ENCODE measurements around the gene RBFOX1.

RBFOX1 gene

DNA sequence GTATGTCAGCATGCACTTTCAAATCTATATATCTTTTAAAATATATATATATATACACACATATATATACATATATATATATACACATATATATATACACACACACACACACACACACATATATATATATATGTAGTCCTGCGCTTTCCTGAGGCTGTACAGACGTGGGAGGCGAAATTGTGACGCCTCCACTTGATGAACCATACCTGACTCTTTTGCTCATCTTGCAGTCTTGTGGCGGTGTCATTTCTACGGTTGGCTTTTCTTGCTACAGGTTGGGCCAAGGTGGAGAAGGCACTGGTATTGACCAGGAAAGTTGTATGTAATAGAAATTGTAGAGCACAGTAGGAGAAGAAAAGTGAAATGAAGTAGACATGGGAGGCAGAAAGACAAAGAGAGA, 88.2 kb downstream of the RBFOX1 start:
- DNase-seq (ENCODE audit: low spot score): no peak

DNA sequence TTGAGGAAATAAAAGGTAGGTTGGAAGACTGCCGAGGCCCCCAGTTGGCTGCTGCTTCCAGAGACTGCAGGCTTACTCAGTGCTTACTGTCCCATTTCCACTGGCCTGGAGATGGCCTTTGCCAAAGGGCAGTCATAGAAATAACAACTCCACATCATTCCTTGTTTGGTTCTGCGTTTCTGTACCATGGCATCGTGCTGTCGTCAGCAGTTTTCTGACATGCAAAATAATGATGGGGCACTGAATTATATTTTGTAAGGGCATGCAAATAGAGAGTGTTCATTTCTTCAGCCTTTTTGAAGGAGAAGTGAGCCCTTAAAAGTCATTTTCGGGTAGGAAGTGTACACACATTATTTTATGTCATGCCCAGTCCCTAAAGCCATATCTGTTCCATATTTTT, 88.9 kb downstream of the RBFOX1 start:
- DNase-seq (ENCODE audit: low spot score): no peak

DNA sequence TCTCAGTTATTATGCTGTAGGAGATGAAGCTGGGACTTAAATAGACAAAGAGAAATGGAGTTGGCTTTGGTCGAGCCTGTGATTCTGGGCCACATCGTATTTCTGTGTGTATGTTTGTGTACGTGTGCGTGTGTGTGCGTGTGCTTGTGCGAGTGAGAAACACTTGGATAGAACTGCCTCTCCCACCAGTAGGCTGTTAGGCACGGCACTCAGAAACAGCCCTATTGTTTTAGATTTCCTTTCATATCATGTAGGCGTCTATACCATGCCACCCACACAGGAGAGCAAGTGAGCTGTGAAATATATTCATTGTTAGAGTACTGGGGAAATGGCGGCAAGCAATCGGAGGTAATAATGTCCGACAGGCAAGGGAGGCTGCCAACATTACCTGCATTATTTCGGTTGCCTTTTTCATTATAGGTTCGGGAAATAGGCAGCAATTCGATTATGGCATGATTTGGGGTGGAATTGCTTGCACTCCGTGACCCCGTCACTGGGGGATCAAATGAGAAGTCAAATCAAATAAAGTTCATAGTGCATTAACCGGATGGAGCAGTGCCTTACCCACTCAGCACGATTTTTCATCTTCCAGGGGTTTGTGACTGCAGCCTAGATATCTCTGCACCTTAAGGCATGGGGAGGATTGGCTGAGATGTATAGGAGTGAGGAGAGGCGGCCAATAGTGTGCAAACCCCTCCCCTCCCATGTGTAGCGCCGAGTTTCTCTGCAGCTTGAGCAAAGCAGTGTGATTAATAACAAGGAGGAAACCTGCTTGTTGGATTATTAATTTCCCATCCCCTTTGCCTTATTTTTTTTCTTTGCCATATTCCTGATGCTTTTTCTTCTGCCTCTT, 89.6 kb downstream of the RBFOX1 start:
- no peak for DNase-seq (ENCODE audit: low spot score)

DNA sequence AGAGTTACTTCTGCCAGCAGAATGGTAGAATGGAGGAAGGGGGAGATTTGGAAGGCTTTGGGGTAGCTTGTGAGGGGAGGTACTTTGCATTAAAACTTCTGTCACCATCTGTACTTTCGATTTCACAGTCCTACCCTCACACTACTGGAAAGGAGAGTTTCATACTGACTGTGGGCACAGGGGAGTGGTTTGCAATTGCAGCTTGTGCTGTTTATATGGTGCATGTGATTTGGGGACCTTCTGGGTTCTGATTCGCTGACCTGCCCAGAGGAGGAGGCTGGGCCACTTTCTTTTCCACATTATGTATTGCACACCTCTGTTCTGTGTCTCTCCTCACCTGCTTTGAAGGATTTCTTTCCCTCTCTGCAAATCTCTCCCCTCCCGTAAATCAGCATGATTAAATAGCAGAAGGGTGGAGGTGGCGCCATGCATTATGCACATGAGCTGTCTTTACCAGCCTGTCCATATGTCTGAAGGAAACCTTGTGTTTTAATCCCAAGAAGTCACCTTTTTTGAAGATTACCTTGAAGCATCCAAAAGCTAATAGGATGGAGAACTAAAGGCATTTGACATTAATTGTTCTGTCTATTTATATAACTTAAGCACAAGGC, 90.9 kb downstream of the RBFOX1 start:
- no peak for DNase-seq (ENCODE audit: low spot score)

DNA sequence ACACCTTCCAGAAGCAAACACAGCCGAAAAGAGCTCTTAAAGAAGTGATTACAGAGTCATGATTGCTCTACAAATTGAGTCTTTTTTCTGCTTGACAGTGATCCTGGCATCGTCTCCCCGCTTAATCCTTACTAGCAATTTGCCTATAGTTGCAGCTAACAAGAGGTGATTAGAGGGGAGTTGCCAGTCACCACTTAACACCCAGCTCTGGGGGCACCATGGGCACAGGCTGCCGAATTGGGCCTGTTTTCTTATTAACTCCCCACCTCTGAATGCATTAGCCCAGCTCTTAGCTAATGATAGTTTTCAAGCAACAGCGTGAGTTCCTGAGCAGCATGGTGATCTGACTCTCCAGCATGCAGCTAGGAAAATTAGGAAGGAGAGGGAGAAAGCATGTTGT, 93.5 kb downstream of the RBFOX1 start:
- no peak for DNase-seq (ENCODE audit: low spot score)

DNA sequence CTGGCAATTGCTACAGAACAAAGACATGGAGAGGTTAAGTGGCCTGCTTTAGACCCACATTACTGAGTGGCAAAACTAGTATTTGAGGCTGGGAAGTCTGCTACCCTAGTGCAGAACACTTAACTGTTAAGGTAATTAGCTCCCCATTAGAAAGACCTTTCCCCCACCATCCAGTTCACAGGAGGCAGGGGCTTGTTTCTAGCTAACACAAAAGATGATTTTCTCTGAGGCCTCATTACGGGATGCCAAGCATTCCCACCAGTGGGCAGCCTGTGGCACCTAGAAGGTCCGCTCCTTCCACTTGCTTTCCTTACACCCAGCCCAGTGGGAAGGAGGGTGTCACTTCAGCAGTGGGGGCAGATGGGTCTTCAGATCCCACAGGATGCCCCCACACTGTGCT, 99.1 kb downstream of the RBFOX1 start:
- no peak for DNase-seq (ENCODE audit: low spot score)

DNA sequence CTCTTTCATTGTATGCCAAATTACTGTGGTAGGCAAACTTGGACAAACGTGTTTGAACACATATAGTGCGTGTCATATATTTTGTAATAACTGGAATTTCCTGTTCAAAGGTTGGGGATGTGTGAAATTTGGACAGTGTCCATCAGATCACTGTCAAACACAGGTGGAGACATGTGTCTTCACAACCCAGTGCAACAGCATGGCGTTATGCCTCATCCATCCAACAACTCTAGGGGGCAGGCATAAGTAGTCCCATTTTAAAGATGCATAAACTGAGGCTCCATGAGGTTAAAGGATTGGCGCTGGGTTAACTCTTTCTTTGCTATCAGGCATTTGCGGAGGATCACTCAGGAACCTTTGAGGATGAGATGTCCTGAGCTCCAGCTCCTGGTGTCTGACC, 103.7 kb downstream of the RBFOX1 start:
- DNase-seq (ENCODE audit: low spot score): no peak

DNA sequence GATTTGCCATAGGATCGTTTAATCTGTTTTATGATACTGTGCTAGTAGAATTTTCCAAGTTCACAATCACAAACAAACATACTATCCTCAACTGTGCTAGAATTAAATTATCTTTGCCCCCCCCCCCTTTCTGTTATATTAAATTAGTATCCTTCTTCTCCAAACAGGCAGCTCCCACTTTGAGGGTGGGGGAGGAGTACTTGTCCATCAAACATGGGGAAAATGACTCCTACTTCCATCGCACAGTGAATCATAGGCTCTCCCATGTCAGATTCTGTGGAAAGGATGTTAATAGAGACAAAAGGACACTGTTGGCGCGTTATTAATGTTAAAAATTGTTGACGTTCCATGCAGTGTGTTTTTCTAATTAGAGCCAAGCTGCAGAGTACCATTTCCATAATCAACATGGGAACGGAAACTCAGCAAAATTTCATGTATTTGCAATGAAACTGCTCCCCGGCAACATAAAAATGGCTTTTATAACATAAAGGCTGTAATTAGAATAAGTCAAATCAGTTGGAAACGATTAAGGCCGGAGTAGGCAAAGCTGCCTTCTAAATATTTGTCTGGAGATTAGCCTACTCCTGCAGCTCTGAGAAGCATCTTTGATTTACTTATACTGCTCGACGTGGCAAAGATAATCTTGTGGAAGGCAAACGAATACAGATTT, 104.6 kb downstream of the RBFOX1 start:
- no peak for DNase-seq (ENCODE audit: low spot score)

DNA sequence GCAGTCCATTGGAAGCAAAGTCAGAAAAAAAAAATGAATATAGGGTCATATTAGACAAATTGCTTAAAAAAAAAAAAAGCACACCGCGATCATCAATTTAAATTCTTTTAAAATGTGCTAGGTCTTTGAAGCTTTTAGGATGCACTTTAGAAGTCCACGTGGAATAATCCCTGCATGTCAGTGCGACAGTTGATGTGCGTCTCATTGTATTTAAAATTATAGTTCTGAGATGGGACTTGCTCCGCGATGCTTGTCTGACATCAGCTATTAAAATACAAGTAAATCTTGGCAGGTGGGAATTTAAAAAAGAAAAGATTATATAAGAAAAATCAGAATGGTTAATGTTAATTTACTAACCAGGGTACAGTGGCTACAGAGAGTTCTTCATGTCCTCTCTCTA, 105.2 kb downstream of the RBFOX1 start:
- DNase-seq (ENCODE audit: low spot score): no peak

DNA sequence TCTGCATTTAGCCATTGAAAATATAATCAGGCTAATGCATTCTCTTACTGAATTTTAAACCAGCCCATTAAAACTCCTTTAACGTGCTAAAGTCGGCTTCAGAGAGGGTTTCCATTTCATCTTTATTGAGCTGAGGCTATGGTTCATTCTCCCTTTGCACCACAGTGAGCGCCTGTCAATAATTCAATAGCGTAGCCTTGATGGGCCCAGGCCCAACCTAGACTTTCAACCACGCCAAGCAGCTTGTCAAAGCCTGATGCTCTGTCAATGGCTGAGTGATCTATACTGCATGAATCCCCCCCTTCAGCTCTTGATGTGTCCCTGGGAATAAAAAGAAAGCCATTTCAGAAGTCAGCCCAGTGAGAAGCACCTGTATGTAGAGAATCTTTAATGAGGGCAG, 106.0 kb downstream of the RBFOX1 start:
- DNase-seq (ENCODE audit: low spot score): no peak

DNA sequence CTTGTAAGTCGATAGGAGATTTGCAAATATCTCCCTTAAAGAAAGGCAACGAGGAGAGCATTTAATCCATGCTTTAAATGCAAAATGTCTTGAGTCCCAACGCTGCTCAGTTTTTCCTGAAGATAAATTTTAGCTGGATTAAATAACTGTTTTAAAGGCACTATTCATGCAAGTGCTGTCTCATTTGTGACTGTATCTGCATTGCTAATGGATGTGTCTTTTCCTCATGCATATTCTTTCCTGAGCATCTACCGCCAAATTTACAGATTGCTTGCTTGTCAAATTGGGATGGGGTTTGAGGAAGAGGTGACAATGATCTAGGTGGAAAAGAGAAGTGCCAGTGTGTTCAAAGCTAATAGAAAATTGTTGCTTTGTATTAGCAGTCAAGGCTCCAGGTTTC, 106.9 kb downstream of the RBFOX1 start:
- DNase-seq (ENCODE audit: low spot score): no peak

DNA sequence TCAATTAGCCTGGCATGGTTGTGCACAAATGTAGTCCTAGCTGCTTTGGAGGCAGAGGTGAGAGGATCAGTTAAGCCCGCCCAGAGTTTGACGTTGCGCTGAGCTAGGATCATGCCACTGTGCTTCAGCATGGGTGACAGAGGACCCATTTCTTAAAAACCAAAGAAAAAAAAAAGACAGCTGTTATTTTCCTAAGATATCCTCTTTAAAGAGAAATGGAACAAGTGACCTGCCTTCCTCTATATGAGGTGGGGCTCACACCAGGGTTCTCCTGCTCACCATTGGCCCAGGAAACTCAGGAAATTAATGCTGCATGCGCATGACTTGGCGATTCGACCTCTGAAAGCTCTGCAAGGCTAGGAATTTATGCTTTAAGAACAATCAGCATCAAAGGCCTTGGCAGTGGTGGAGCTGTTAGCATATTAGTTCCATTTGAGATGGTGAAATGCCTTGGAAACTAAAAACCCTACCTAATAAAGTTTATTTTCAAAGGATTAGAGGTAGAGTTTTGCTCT, 108.3 kb downstream of the RBFOX1 start:
- DNase-seq (ENCODE audit: low spot score): no peak

DNA sequence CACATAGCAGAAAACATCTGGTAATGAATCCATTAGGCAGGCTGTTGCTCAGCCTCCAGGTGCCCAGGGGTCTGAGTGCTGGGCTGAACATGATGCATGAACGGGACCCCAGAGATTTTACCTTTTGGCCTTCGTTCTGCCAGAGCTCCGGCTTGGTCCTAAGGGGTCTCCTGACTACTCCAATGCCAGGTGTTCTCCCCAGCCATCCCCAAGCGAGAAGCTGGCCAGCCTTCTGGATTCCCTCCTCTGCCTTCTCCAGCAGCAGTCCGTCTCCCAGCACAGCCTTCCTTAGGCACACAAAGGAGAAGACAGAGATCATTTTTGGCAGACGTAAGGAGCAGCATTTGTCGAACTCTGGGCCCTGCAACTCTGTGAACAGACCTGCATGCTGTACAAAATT, 109.4 kb downstream of the RBFOX1 start:
- no peak for DNase-seq (ENCODE audit: low spot score)

DNA sequence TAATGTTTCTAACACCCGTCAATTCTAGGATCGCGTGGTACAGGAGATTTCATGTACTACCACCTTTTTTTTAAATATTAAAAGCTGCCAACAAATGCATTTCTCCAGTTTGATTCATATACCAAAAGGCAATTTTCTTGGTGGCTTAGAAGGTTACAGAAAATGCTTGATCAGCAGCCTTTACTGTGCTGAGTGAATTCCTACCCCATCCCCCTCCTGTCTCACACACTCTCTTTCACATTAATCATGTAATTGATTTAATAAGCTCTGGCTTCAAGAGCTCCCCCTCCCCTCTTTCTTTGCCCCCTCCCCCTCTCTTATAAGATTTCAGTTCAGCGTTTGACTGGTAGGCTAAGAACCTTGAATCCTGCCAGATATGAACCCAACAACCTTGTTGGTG, 110.5 kb downstream of the RBFOX1 start:
- DNase-seq (ENCODE audit: low spot score): no peak

DNA sequence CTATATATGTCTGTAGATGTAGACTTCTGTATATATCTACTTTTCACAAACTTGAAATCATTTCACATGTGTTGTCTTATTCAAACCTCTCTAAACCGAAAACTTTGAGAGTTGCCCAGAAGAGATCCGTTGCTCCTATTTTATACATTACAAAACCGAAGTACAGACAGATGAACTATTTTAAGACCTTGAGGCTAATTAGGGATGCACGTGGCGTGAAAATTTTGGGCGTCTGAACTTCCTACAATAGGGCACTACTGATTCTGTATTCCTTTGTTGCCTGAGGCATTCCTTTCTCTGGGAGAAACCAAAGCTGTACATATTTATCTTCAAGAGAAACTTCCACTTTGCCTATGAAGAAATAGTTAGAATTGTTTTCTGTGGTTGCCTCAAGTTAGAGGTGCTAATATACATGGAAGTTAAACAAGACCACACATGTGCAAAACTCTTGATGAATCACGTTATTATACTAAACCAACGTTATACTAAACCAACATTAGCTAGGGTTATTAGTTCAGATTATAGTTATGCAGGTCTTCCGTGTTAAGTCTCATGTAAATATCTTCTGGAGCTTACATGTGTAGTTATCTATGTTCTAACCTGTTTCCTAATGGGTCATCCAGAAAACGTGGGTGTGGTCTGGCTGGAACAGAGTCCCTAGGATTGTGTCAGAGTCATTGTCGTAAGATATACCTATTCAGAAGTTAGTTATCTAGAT, 111.2 kb downstream of the RBFOX1 start:
- no peak for DNase-seq (ENCODE audit: low spot score)

DNA sequence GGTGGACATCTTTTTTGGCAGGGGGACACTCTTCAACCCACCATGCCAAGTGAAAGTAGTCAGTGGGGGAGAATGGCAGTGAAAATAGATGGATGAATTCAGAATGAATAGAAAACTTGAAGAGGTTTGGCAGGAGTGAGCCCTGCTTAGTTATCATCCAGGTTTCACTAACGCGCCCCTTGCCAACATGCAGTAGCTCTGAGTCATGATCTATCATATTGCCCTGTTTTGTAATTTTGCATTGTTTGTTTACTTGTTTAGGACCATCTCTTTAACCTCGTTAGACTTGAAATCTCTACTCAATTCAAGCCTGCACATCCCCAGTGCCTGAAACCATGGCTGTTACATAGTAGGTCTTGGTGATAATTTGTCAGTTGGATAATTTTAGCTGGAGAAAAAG, 116.7 kb downstream of the RBFOX1 start:
- no peak for DNase-seq (ENCODE audit: low spot score)

DNA sequence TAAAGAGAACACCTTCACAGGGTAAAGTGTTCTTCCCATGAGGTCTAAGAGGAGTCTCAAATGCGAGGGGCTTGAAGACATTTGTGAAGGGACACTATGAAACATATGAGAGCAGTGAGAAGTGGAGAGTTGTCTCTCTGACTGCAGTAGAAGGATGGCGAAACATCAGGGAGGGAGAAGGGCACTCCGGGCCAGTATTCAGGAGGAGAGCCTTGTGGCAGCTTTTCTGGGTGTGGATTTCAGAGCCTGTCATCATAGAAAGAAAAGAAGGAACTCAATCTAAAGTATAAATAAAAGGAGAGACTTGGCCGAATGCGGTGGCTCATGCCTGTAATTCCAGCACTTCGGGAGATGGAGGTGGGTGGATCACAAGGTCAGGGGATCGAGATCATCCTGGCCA, 117.2 kb downstream of the RBFOX1 start:
- no peak for DNase-seq (ENCODE audit: low spot score)

DNA sequence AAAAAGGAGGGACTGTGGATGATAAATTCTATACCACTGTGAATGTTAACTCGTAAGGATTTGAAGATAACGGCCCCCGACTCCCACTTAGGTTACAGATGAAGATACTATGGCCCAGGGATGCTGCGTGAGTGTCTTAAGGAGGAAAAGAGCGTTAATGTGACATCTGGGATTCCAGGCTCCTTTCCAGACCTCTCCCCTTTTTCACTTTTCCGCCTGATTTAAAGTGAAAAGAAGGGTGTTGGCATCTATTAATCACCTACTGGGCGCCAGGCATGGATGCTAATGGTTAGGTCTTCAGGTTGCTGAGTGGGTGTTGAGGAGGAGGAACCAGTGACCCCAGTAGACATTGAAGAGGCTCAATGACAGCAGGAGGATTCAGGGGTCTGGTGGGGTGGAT, 117.8 kb downstream of the RBFOX1 start:
- DNase-seq (ENCODE audit: low spot score): no peak

DNA sequence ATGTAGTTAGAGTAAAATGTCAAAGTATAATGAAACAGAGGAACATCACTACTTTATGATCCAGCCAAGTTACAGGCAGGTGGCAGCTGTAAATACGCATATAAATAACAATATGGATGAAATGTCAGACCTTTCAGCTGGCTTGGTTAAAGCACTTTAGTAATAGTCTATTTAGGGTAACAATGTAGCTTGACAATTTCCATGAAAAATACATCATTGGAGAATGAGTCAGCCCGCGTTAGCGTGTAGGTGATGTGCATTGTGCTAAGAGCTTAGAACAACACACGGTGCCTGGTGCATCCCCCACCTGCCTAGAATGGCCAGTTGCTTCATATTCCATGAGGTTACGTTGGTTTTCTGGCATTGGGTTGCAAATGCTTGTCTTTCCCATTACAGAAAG, 119.4 kb downstream of the RBFOX1 start:
- DNase-seq (ENCODE audit: low spot score): no peak

DNA sequence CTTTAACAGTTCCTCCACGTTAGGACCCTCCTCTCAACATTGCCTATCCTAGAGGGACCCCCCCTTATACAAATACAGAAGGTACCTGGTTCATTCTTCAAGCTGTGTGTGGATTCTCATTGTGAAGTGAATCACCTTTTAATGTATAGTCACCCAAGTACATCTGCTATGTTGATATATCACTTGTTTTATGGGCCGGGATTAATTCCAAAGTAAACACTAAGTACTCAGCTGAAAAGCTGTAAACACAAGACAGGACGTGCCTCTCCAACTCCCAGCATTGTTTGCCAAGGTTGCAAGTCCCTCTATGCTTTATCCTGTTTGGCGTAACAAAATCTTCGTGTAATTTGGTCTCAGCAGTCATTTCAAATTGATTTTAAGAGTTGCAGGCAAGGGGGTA, 123.6 kb downstream of the RBFOX1 start:
- no peak for DNase-seq (ENCODE audit: low spot score)

DNA sequence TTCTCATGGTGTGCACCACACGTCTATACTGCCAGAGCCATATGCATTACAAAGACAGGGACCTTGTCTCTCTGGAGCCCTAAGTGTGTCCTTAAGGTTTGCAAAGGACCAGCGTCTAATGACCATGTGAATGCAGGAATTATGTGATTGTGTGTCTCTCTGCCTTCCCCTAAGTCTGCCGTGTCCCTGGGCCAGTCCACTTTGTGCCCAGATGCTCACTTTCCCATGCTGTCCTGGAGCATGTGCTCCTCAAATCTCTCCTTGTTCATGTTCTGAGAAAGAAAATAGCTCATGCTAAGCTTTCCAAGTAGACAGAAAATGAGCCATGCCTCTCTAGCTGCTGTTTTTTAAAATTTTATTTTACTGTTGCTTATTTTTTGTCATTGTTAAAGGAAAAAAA, 125.5 kb downstream of the RBFOX1 start:
- DNase-seq (ENCODE audit: low spot score): no peak

DNA sequence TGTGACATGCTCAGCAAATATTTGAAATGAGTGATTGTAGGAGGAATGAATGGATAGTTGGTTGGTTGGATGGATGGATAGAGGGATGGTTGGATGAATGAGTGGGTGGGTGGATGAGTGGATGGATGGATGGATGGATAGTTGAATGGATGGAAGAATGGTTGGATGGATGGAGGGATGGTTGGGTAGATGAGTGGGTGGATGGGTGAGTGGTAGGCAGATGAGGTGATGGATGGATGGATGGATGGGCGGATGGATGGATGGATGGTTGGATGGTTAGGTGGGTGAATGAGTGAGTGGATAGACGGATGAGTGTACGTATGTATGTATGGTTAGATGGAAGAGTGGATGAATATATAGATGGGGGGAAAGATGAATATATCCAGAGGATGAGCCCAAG, 137.7 kb downstream of the RBFOX1 start:
- no peak for DNase-seq (ENCODE audit: low spot score)

DNA sequence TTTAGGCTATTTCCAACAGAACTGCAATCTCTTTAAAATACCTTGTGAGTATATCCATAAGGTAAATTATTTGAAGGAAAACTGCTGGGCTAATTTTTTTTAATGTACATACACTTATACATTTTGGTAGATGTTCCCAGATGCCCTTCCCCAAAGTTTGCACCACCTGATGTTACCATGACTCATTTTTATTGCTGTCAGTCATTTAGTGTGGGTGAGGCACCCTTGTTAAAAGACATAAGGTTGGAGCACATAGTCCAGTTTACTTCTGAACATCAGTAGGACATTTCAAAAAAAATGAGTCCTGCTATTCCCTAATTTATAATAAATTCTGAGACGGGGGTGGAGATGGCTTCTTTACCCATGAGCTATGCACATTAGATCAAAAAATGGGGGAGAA, 138.6 kb downstream of the RBFOX1 start:
- no peak for DNase-seq (ENCODE audit: low spot score)
